ENCODE results near the gene MRPS6.

The MRPS6 gene

DNA sequence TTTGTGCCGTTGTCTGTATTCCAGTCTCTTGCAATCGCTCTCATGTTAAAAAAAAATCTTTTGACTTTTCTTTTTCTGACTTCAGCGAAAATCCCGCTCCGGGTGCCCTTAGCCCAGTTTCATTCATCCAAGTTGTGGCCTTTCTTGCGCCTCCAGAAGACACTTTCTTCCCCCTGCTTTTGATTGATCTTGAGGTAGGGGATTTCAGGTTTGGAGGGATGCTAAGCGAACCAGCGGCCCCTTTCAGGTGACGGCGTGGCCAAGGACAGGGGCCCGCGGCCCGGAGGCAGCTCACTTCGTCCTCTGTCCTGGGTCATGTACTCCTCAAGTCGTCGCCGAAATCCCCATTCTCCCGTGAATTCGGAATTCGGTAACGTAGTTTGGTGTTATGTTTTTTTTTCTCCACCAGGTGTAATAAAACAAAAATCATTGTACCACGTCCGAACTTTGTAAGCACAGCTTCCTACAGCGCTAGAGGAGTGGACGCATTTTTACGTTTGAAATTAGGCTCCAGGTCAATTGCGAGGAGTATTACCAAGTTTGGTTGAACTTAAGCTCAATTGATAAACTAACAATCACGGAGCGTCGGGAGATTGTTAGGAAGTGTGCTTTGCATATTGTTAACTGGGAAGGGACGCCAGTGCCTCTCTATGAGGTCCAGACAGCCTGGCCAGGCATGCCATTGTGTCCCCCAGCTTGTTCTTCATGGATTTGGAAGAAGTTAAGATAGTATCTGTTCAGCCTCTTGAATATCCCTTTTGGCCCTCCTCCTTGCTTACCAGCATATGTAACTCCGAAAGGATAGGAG is 1.1 kb downstream of the MRPS6 start:
- H3K27me3 ChIP-seq: no peaks in the 10 kb centered on the region
- H3K4me1 ChIP-seq: peaks cover 2% of the 10 kb centered on the region
- DNase-seq: no peak
- TF ChIP-seq, protein P1, sequence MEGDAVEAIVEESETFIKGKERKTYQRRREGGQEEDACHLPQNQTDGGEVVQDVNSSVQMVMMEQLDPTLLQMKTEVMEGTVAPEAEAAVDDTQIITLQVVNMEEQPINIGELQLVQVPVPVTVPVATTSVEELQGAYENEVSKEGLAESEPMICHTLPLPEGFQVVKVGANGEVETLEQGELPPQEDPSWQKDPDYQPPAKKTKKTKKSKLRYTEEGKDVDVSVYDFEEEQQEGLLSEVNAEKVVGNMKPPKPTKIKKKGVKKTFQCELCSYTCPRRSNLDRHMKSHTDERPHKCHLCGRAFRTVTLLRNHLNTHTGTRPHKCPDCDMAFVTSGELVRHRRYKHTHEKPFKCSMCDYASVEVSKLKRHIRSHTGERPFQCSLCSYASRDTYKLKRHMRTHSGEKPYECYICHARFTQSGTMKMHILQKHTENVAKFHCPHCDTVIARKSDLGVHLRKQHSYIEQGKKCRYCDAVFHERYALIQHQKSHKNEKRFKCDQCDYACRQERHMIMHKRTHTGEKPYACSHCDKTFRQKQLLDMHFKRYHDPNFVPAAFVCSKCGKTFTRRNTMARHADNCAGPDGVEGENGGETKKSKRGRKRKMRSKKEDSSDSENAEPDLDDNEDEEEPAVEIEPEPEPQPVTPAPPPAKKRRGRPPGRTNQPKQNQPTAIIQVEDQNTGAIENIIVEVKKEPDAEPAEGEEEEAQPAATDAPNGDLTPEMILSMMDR (IDR thresholded peaks at IDR 0.05; ENCODE audit: low read depth, low read length): peak; percentile 3; the same call in 1 of the 2 replicates
- no peaks in the 10 kb centered on the region for H3K9me3 ChIP-seq
- no peaks in the 10 kb centered on the region; the same call in 1 of the 2 replicates for H3K36me3 ChIP-seq
- H3K4me3 ChIP-seq (ENCODE audit: low read depth, low read length): peak overlapping the region; percentile 78

DNA sequence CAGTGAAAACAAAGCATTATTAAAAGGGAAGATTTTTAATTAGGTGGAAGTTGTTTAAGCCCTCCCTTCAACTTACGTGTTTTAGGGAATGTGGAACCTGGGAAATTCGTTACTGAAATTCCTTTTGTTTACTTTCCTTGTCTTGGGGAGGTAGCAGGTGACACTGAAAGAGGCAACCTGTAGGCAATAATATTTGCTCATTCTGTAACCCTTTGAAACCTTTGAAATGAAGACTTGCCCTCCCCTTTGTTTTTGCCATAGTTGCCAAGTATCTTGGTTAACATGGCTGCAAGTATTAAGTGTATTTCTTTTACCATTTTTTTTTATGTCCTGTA is 1.7 kb downstream of the MRPS6 start:
- peaks cover 2% of the 10 kb centered on the region for H3K4me1 ChIP-seq
- no peaks in the 10 kb centered on the region for H3K9me3 ChIP-seq
- H3K36me3 ChIP-seq: no peaks in the 10 kb centered on the region; the same call in 1 of the 2 replicates
- DNase-seq: no peak
- peak overlapping the region; percentile 78 for H3K4me3 ChIP-seq (ENCODE audit: low read depth, low read length)
- H3K27me3 ChIP-seq: no peaks in the 10 kb centered on the region
- TF ChIP-seq, protein P1 (IDR thresholded peaks at IDR 0.05; ENCODE audit: low read depth, low read length): no peak

DNA sequence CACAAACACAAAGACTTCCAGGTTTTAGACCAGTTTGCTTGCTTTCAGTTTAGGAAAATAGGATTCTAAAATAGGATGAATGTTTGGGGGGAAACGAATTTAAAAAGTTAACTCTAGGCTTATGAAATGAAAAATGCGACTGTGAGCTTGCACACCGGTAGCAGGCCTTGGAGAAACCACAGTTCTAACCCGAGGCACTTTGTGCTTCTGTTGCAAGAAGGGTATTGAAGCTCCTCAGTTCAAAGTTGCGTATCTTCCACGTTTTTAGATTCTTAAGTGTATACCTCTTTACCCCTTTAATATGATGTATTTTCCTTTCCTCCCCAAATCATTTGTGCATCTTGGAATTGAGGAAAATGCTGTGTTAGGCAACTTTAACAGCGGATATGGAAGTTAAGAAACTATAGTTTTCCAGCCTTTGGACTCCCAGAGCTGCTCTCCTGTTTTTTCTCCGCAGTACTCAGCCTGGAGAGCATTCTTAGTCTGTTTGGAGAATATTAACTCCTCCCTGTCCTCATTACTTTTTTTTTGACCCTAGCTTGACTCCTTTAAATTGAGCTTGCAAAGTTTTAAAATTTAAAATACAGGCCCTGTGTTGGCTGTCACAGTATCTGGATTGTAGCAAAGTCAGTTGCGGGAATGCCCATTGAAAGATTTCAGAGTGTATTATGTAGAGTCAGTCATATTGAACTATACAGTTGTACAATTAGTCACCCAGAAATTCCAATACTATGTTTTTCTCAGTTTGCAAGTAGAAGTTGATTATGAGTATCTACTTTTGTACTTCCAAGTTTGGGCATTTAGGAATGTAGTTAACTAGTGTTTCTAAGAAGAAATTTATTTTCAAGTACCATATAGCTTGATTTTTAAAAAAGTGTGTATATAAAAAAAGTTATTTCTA is 2.6 kb downstream of the MRPS6 start:
- H3K4me3 ChIP-seq (ENCODE audit: low read depth, low read length): no peak overlapping the region
- H3K9me3 ChIP-seq: no peaks in the 10 kb centered on the region
- peaks cover 2% of the 10 kb centered on the region for H3K4me1 ChIP-seq
- H3K27me3 ChIP-seq: no peaks in the 10 kb centered on the region
- no peak for DNase-seq
- no peaks in the 10 kb centered on the region; the same call in 1 of the 2 replicates for H3K36me3 ChIP-seq
- TF ChIP-seq, protein P1 (IDR thresholded peaks at IDR 0.05; ENCODE audit: low read depth, low read length): no peak

DNA sequence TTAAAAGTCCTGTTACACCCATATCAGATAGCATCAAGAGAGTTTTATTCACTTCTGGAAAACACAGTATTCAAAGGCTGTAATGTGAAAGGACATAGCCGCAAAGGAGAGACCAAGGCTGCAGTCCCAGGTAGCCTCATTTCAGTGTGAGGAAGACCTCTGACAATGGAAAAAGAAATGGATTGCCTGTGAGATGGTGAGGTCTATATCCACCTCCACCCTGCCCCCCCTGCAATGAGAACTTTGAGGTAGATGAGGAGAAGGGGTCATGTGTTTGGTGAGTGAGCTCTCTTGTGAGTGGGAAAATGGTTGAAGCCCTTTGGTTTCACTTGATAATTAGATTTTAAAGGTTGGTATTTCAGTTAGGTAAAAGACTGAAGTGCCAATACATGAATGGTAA is 3.5 kb downstream of the MRPS6 start:
- no peaks in the 10 kb centered on the region for H3K27me3 ChIP-seq
- H3K9me3 ChIP-seq: no peaks in the 10 kb centered on the region
- no peak overlapping the region for H3K4me3 ChIP-seq (ENCODE audit: low read depth, low read length)
- no peak for DNase-seq
- TF ChIP-seq, protein P1 (IDR thresholded peaks at IDR 0.05; ENCODE audit: low read depth, low read length): no peak
- no peaks in the 10 kb centered on the region; the same call in 1 of the 2 replicates for H3K36me3 ChIP-seq
- H3K4me1 ChIP-seq: peaks cover 2% of the 10 kb centered on the region

DNA sequence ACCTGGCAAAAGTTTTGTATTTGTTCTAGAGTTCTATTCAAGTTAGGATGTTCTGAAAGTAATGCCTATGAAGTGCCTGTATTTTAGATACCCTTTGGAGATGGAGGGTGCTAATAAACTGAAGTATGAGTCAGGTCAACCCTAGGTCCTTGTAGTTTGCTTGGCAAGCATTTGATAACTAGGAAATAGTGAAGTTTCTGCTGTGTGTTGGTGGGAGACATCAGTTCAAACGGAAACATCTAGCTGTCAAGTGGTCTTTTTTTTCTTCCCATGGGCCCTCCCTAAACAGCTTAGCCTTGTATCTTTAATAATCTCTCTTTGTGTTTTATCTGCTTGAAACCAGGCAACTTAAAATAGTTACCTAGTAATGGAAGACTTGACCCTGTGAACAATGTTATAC is 4.5 kb downstream of the MRPS6 start:
- H3K4me3 ChIP-seq (ENCODE audit: low read depth, low read length): no peak overlapping the region
- H3K4me1 ChIP-seq: peaks cover 2% of the 10 kb centered on the region
- no peaks in the 10 kb centered on the region; the same call in 1 of the 2 replicates for H3K36me3 ChIP-seq
- no peaks in the 10 kb centered on the region for H3K27me3 ChIP-seq
- no peaks in the 10 kb centered on the region for H3K9me3 ChIP-seq
- TF ChIP-seq, protein P1 (IDR thresholded peaks at IDR 0.05; ENCODE audit: low read depth, low read length): no peak
- DNase-seq: no peak
